Pulmonary artery endothelial cell (primary cell): ENCODE data around the gene OR7A5. TPM values are rescaled to one million over a fixed set of nuclear protein-coding genes. Genes with fewer than 3 reads are reported as not detected.
"Not testable (repeated sequence)": the region's sequence is repeated elsewhere in the genome, so short reads cannot be mapped to it uniquely, and the experiment has no call there.

Source experiments
- DNase-seq: peaks from one replicate; pipeline ENCODE4 v3.0.0-alpha.2; 2011; ENCODE audit warnings: low read depth, low spot score
- total RNA-seq: library from RNA; depleted of rRNA; stranded (reverse); fragments of >200 nt; gene quantifications from 2 replicates; pipeline ENCODE4 v1.2.3, GENCODE V29; 2014

The OR7A5 gene
- total RNA-seq, result not detected in 2 replicates

DNA sequence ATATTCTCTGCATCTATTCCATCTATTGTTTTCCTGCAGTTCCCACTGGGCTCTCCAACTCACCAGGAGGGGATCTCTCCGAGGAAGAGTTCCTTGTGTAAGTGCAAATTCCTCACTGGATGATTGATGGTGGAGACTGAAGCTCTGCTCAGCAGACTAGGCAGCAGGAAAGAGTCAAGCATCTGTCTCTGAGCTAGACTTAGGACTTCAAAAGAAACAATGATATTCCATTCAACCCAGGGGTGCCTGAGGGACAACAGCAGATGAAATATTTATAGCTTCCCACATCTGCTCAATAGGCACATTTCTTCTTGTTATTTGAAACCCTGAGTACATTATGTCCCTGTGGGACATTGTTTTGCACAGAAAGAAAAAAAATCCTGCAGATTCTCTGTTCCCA lies at the start of gene OR7A5, which contains the start of gene OR7C1:
OR7A5 (minus strand) TSS at position 175 of the 400 bp plus-strand sequence. CDS start 6,944 bp downstream, outside the sequence.
OR7C1 (minus strand) TSS at position 175 of the 400 bp plus-strand sequence. CDS start 35,049 bp downstream, outside the sequence.
- no peak for DNase-seq

- DNase-seq, result no peak
These were observed 36.7 kb upstream of the OR7A5 start for GRCh38 chr19:14871619-14872230.

- no peak for DNase-seq
These were observed 33.5 kb upstream of the OR7A5 start for GRCh38 chr19:14868497-14868896.

GRCh38 chr19:14848822-14849221 lies 13.8 kb upstream of the OR7A5 start, which contains the start of gene OR7A10:
Gene OR7A10 (minus strand): TSS chr19:14848922. CDS start chr19:14841877, 7,045 bp downstream.
- no peak for DNase-seq

- DNase-seq, result no peak
These were observed 8.6 kb upstream of the OR7A5 start for GRCh38 chr19:14843578-14843977.

- no peak for DNase-seq
These were observed 8.2 kb upstream of the OR7A5 start for GRCh38 chr19:14843169-14843568.

- no peak for DNase-seq
These were observed 5.2 kb upstream of the OR7A5 start for GRCh38 chr19:14840206-14840605.

- DNase-seq, result no peak
These were observed 2.4 kb upstream of the OR7A5 start for GRCh38 chr19:14837391-14837790.

DNA sequence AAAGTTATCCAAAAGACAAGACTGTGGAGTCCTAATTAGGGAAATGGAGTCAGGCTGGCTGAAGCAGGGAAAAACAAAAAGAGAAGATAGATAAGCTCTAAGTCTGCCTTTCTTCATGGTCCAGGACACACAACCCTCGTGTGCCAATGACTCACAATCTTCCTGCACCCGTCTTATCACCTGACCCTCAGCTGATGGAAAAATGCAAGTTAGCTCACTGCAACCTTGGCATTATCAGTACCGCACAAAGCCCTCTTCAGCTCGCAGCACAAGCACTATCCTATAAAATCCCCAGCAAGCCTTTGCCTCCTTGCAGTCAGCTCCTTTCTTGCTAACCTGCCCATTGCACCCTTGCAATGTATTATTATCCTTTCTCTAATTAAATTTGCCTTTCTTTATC lies 4.3 kb downstream of the OR7A5 start:
- DNase-seq, result no peak

GRCh38 chr19:14826006-14826405 lies 9.0 kb downstream of the OR7A5 start:
- no peak for DNase-seq

DNA sequence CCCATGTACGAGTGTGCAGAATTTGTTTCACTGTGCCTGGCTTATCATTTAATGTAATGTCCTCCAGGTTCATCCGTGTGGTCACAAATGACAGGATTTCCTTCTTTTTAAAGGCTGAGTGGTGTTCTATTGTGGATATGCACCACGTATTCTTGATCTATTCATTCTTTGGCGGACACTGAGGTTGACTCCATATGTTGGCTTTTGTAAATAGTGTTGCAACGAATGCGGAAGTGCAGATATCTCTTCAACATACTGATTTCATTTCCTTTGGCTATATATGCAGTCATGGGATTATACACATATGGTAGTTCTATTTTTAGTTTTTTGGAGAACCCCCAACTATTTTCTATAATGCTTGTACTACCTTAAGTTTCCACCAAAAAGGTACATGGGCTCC lies 13.0 kb downstream of the OR7A5 start:
- DNase-seq, result no peak

DNA sequence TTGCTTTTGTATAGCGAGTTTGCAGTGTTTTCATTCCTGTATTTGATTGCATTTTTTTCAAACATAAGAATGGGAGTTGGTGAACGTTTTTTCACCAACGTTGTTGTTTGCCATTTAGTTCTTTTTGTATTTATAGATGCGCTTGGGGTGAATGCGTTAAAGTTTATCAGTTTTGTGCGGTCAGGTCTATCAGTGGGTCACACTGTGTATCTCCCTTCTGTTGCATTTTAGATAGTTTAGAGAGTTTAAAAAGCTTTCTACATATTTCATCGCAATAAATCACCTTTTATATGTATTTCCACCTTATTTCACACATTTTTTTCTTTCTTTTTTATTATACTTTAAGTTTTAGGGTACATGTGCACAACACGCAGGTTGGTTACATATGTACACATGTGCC lies 16.4 kb downstream of the OR7A5 start:
- no peak for DNase-seq

DNA sequence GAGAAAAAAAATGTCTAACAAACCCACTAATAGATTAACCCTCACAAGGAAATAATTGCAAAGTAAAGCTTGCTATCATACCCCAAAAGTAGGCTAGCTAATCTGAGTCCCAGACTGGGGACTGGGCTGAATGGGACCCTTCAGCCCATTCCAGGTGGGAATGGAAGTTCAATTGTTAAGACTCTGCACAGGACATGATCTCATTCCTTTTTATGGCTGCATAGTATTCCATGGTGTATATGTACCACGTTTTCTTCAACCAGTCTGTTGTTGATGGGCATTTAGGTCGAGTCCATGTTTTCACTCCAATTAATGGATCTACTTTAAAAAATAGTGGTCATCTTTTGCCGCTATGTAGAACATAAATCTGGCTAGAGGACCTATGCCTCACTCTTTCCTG lies 17.9 kb downstream of the OR7A5 start:
- DNase-seq, result no peak

DNA sequence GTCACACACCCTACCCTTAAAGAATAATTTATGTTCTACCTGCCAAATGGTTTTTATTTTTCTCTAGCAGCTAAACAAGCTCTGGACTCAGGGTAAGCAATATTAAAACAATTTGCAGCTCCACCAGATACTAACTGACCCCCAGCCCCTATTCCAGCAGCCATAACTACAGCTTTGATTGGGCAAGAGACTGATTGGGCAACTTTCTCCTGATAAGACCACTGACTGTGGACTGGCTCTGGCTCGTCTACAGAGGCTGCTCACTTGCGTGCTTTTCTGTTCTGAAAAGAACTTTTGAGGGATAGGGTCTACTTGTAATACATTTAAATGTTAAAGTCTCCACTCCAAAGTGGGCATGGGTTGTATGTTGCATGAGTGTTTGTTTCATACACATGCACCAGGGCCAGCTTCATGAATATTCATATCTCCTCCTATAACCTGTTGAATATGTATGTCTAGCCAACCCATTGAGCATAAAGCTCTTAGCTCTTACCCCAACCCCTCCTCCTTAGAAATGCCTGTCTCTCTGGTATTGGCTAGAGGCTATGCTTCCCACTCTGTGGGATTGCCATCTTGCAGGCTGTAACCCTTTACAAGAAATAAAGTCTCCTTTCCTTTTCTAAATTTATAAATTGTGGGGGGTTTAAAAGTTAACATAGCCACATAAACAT lies 19.9 kb downstream of the OR7A5 start:
- DNase-seq, result no peak

GRCh38 chr19:14809272-14810057 lies 25.5 kb downstream of the OR7A5 start:
- DNase-seq, result no peak

GRCh38 chr19:14804765-14805164 lies 30.2 kb downstream of the OR7A5 start:
- DNase-seq, result no peak

GRCh38 chr19:14798760-14799159 lies 36.2 kb downstream of the OR7A5 start:
- DNase-seq, result no peak

DNA sequence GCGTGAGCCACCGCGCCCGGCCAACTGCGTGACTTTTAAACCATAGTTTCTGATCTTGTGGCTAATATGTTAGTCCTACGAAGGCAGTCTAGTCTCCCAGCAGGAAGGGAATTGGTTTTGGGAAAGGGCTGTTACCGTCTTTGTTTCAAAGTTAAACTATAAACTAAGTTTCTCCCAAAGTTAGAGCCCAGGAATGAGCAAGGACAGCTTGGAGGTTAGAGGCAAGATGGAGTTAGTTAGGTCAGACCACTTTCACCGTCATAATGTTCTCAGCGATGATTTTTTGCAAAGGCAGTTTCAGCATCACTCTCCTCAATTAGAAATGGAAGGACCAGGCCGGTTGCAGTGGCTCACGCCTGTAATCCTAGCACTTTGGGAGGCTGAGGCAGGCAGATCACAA lies 39.0 kb downstream of the OR7A5 start:
- no peak for DNase-seq

- DNase-seq, result no peak
These were observed 39.8 kb downstream of the OR7A5 start for GRCh38 chr19:14795078-14795721.

DNA sequence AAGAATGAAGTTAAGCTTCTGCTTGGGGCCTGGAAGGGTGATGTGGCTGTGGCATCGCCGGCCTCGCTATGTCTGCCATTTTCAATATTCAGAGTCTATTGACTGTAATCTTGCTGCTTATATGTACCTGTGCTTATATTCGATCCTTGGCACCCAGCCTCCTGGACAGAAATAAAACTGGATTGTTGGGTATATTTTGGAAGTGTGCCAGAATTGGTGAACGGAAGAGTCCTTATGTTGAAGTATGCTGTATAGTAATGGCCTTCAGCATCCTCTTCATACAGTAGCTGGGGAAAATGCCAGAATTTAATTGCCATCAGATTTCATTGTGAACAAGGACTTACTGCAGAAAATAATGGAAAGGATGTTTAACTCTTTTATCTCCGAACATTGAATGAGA lies 42.7 kb downstream of the OR7A5 start:
- DNase-seq, result not testable (repeated sequence)

DNA sequence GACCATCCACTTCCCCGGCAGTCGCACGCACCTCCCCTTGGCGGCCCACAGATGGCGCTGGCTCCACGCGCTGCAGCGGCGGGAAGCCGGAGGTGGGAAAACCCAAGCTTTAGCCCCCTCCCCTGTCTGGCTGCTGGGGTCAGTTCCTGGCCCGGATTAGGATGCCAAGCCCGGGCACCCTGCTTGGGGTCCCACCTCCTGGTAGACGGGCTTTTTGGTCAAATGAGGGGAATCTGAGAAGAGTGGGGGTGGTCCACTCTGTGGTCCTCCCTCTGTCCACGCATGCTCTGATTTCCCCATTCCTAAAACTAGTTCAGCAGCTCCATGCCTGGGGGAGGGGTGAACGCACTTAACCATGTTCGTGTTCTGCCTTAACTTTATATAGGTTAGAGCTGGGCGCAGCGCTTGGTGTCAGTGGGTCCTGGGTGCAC lies 48.5 kb downstream of the OR7A5 start:
- DNase-seq, result no peak
